LNCaP clone FGC (cell line): ENCODE measurements around the gene STK11.

ENCODE experiments used
- DNase-seq: peaks from one replicate; pipeline ENCODE4 v3.0.0-alpha.2; 2011; ENCODE audit warnings: low read depth
- H3K4me3 ChIP-seq: 2 replicates; pipeline ENCODE4 v1.5.1; 2011; ENCODE audit warnings: mild to moderate bottlenecking, low read depth, low read length, control low read depth
- TF ChIP-seq, protein P1 (sequence below): IDR thresholded peaks from 2 replicates; pipeline ENCODE4 v1.5.1; 2012; ENCODE audit warnings: mild to moderate bottlenecking; ENCODE audit not compliant: control insufficient read depth, insufficient read depth; ENCODE audit errors: extremely low read depth

Gene STK11

DNA sequence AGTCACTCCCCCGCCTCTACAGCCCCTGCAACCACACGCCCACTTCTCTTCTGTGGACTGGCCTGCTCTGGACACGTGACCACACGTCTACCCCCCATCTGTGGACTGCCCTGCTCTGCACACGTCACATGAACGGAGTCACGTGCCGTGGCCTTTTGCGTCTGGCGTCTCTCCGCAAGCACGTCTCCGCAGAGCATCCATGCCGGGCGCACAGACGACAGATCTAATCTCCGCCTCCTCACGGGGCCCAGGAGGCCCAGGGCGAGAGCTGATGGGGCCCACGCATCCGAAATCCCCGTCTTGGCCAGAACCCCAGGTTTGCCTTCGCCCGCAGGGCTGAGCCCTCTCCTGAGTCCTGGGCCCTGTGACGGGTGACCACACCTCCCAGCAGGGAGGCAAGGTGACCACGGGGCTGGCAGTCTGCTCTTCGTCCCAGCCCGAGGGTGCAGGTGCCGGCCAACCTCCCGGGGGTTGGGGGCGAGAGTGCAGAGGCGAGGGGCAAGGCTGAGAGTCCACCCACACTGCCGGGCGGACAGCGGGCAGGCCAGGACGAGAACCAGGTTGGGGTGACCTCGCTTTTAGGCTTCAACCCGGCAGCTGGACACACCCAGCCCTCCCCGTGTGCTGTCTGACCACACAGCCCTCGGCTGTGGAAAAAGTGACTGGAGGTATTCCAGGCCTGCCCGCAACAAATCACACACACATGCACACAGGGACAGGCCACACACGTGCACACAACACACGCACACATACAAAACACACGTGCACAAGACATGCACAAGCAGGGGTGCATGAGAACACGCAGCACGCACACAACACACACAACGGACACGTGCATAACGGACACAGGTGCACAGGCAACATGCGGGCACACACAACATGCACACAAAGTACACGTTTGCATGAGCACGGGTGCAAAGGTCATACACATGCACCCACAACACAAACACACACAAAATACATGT lies 35.4 kb upstream of the STK11 start:
- DNase-seq, result peak; percentile 97
- TF ChIP-seq, protein P1, sequence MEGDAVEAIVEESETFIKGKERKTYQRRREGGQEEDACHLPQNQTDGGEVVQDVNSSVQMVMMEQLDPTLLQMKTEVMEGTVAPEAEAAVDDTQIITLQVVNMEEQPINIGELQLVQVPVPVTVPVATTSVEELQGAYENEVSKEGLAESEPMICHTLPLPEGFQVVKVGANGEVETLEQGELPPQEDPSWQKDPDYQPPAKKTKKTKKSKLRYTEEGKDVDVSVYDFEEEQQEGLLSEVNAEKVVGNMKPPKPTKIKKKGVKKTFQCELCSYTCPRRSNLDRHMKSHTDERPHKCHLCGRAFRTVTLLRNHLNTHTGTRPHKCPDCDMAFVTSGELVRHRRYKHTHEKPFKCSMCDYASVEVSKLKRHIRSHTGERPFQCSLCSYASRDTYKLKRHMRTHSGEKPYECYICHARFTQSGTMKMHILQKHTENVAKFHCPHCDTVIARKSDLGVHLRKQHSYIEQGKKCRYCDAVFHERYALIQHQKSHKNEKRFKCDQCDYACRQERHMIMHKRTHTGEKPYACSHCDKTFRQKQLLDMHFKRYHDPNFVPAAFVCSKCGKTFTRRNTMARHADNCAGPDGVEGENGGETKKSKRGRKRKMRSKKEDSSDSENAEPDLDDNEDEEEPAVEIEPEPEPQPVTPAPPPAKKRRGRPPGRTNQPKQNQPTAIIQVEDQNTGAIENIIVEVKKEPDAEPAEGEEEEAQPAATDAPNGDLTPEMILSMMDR, result no peak
- H3K4me3 ChIP-seq, result peak overlapping the region; percentile 82

- peak overlapping the region; percentile 82 for H3K4me3 ChIP-seq
- DNase-seq, result no peak
- TF ChIP-seq, protein P1, result no peak
These were observed 34.4 kb upstream of the STK11 start for GRCh38 chr19:1170938-1171754.

DNA sequence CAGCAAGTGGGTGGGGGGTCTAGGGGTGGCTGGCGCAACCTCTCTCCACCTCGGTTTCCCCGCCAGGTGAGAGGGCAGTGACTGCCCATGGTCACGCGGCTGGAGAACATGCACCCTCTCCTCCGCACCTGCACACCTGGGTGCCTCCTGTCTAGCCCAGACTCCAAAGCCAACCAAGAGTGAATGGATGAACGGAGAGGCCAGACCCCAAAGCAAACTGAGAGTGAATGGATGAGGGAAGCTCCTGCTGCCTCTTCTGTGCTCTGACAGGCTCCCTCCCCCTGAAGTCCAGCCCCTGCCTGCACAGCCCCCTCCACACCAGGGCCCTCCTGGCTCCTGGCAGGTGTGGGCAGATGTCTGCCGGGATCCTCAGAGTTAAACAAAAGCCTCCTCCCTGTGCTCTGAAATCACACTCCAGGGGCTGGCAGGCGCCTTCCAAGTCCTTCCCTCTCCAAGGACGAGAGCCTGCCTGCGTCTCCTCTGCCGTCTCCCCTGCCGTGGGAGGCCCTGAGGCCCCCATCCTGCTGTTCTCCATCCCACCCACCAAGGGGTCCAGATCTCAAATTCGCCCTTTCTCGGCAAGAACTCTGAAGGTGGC lies 33.7 kb upstream of the STK11 start:
- H3K4me3 ChIP-seq, result peak overlapping the region; percentile 75
- no peak for DNase-seq

DNA sequence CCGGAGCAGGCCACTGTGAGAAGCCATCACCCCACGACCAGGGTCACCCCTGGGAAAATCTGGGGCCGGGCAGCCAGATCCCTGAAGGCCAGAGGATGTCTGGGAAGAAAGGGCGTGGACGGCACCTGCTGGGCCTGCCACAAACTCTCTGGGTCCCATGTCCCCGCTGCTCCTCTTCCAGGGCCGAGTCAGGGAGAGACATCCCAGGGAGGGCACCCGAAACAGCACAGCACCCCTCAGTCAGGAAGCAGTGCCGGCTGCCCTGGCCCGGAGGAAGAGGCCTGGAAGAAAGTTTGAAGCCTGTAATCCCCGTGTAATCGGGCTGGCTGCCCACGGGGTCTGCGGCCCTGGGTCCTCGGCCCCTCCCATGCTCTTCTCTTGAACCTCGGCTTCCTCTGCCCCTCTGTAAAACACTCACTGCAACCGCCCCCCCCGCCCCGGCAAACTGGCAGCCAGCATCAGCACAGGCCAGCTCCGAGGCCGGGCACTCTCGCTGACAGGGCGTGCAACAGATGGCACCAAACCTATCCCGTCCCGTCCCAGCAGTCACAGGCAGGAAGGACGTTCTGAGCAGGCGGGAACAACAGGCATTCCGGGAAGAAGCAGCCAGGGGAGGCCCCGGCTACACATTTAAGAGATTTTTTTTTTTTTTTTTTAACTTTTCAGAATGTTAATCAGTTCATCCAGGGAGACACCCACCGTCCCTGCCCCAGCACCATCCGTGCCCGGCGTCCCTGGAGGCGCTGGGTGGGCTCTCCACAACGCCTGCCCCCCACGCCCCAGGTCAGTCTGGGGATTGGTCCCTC lies 33.0 kb upstream of the STK11 start:
- no peak for DNase-seq
- TF ChIP-seq, protein P1, result no peak
- H3K4me3 ChIP-seq, result peak overlapping the region; percentile 75

More for the DNA sequence above, 33.7 kb upstream of the STK11 start:
- TF ChIP-seq, protein P1, result no peak

DNA sequence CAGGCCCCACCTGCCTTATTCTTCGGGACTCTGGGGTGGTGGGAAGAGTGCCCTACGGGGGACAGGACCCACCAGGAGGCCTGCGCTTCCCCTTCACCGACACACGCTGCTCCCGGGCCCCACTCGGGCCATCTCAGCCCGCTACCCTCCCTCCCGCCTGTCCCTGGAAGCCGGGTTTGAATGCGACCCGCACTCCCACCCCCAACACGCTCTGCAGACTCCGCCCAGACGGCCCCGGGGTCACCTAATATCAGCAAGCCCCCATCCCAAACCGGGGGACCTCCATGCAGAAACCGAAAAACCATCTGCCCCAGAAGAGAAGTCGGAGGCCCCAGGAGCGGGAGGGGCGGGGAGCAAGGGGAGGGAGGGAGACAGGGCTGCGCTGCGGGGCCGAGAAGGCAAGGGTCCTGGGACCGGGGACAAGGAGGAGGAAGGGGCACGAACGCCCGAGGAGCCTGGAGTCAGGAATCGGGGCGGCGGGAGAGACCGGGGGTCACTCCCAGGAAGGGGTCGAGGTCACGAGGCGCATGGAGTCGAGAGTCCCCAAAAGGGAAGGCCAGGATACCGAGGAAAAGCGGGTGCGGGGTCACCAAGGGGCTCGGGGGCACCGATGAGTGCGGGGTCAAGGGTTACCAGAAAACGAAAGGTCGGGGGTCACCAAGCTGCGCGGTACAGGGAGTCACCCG lies 32.3 kb upstream of the STK11 start:
- H3K4me3 ChIP-seq, result peak overlapping the region; percentile 75
- TF ChIP-seq, protein P1, result no peak
- no peak for DNase-seq
